GM13977 (cell line): ENCODE measurements around the gene ERAS.

Experiments
- DNase-seq: peaks from one replicate; pipeline ENCODE4 v3.0.0; 2012; ENCODE audit warnings: low spot score
- CTCF ChIP-seq: IDR thresholded peaks from 2 replicates; pipeline ENCODE4 v1.5.1; 2012; ENCODE audit warnings: mild to moderate bottlenecking, control low read depth; ENCODE audit not compliant: insufficient read depth; ENCODE audit errors: extremely low read depth, missing control alignments
- in situ Hi-C: fragments of 300-500 bp; cut with MboI; formaldehyde crosslinking; loops from one replicate; pipeline ENCODE4 v1.12.0; 2022; ENCODE audit warnings: low sequenced_read_pairs, low pct_unique_long_range_greater_than_20kb, mixed read lengths, inconsistent platforms; ENCODE audit not compliant: unreplicated experiment

ERAS gene

GRCh38 chrX:48806081-48806480 lies 20.2 kb upstream of the ERAS start:
- peak; percentile 23 for TF ChIP-seq CTCF
- in situ Hi-C loops, result no loop called here
- no peak for DNase-seq

DNA sequence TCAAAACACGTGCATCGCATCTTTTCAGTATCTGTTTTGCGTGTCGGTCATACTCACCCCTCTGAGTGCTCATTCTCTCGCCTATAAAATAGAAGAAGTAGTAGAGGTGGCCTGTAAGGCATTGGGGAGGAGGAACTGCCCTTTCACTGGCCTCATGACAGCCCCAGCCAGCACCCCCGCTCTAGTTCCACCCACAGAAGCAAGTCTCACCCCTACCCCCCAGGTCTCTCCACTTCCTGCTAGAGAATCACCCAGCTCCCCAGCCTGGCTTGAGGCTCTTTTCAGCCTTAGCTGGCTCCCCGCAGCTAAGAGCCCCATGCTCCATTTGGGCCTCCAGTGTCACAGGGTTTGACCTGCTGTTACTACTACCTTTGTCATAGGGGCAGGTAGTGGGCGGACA lies 12.7 kb upstream of the ERAS start:
- in situ Hi-C loops, result no loop called here
- no peak for DNase-seq
- no peak for TF ChIP-seq CTCF

DNA sequence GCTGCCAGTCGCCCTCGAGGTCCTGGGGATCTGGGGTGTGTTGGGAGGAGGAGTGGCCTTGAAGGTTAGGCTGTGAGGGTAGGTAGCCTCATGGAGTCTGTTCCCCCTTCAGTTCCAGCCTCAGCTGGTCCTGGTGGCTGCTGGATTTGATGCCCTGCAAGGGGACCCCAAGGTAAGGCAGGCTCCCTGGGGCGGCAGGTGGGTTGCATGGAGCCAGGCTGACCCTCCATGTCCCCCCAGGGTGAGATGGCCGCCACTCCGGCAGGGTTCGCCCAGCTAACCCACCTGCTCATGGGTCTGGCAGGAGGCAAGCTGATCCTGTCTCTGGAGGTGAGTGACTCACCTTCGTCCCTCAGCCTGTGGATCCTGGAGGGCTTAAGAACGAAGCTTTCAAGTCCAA lies 11.6 kb upstream of the ERAS start:
- in situ Hi-C loops, result no loop called here
- no peak for TF ChIP-seq CTCF
- DNase-seq, result no peak

- no peak for TF ChIP-seq CTCF
- no peak for DNase-seq
- in situ Hi-C loops, result no loop called here
These were observed 11.0 kb upstream of the ERAS start for GRCh38 chrX:48815266-48815665.

GRCh38 chrX:48816014-48816810 lies 10.1 kb upstream of the ERAS start:
- in situ Hi-C loops, result no loop called here
- DNase-seq, result no peak
- no peak for TF ChIP-seq CTCF

DNA sequence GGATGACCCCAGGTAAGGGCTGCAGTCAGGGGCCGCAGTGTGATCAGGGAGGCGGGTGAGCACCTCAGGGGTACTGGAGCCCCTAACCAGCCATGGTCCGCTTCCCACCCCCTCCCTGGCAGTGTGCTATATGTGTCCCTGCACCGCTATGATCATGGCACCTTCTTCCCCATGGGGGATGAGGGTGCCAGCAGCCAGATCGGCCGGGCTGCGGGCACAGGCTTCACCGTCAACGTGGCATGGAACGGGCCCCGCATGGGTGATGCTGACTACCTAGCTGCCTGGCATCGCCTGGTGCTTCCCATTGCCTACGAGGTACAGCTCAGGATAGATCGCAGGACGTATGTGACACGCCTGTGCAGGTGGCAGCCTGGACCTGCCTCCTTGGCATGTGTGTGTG lies 8.2 kb upstream of the ERAS start:
- no peak for DNase-seq
- in situ Hi-C loops, result no loop called here
- no peak for TF ChIP-seq CTCF
